Measurements from ENCODE around the gene EBI3.

DNA sequence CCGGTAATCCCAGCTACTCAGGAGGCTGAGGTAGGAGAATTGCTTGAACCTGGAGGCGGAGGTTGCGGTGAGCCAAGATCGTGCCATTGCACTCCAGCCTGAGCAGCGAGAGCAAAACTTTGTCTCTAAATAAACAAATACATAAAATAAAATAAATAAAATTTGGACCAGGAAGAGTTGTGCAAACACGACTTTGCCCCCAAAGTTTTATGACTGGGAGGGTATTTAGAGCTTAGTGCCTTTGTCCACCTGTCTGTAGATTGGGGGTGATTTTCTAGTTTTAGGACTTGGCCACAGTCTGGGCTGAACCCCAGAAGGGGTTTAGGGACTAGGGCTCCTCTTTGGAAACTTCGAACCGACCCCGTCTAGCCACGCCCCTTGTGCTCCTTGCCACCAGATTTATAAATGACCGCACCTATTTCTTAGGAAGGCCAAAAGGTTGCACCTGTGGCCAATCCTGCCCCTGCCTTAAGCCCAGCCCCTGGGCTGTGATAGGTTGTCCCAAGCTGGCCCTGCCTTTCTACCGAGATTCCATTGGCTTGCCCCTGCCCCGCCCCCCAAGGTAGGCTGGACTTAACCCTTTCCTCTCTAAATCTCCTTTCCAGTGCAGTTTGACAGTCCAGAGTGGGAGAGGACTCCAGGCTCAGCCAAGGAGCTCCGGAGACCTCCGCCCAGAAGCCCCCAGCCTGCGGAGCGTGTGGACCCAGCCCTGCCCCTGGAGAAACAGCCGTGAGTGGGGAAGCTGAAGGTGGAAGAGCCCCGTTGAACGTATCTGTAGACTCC is 55.0 kb downstream of the EBI3 start:
- no peak for TF ChIP-seq POLR2A (IDR thresholded peaks at IDR 0.05; ENCODE audit: low read depth, low read length)
- TF ChIP-seq TAF1 (IDR thresholded peaks at IDR 0.05; ENCODE audit: borderline replicate concordance, low read depth, low read length) = no peak
- TF ChIP-seq POLR2AphosphoS5 (IDR thresholded peaks at IDR 0.05; ENCODE audit: low read depth, low read length) = no peak

Measured in GM12892 (cell line).